Measurements from ENCODE around the gene RAD23A.

Gene RAD23A

DNA sequence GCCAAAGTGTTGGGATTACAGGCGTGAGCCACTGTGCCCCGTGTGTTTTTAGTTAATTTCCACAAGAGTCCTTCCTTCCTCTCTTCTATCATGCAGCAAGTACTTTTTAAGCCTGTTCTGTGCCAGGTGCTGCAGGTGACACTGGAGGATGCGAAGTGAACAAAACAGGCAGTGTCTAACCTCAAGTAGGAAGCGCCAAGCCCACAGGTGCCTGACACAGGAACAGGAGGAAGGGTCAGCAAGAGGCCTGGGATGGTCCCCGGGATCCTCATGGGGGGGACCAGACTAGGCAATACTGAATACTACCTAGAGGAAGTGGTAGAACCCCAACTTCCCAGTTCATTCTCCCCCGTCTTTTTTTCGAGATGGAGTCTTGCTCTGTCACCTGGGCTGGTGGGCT is 9.1 kb upstream of the RAD23A start:
- no peak for DNase-seq (ENCODE audit: extremely low read depth, insufficient read length)
- no peak overlapping the region for H3K4me3 ChIP-seq (replicated peaks; ENCODE audit: low read depth, low read length)
- no peaks in the 10 kb centered on the region for H3K27me3 ChIP-seq (replicated peaks; ENCODE audit: control insufficient read depth, insufficient read depth, low read length)
- TF ChIP-seq, protein P1, sequence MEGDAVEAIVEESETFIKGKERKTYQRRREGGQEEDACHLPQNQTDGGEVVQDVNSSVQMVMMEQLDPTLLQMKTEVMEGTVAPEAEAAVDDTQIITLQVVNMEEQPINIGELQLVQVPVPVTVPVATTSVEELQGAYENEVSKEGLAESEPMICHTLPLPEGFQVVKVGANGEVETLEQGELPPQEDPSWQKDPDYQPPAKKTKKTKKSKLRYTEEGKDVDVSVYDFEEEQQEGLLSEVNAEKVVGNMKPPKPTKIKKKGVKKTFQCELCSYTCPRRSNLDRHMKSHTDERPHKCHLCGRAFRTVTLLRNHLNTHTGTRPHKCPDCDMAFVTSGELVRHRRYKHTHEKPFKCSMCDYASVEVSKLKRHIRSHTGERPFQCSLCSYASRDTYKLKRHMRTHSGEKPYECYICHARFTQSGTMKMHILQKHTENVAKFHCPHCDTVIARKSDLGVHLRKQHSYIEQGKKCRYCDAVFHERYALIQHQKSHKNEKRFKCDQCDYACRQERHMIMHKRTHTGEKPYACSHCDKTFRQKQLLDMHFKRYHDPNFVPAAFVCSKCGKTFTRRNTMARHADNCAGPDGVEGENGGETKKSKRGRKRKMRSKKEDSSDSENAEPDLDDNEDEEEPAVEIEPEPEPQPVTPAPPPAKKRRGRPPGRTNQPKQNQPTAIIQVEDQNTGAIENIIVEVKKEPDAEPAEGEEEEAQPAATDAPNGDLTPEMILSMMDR (IDR thresholded peaks at IDR 0.05; ENCODE audit: insufficient read depth, low read length, poor library complexity, severe bottlenecking) = no peak
- peaks cover 22% of the 10 kb centered on the region for H3K36me3 ChIP-seq (ENCODE audit: control insufficient read depth, insufficient read depth, low read length)

DNA sequence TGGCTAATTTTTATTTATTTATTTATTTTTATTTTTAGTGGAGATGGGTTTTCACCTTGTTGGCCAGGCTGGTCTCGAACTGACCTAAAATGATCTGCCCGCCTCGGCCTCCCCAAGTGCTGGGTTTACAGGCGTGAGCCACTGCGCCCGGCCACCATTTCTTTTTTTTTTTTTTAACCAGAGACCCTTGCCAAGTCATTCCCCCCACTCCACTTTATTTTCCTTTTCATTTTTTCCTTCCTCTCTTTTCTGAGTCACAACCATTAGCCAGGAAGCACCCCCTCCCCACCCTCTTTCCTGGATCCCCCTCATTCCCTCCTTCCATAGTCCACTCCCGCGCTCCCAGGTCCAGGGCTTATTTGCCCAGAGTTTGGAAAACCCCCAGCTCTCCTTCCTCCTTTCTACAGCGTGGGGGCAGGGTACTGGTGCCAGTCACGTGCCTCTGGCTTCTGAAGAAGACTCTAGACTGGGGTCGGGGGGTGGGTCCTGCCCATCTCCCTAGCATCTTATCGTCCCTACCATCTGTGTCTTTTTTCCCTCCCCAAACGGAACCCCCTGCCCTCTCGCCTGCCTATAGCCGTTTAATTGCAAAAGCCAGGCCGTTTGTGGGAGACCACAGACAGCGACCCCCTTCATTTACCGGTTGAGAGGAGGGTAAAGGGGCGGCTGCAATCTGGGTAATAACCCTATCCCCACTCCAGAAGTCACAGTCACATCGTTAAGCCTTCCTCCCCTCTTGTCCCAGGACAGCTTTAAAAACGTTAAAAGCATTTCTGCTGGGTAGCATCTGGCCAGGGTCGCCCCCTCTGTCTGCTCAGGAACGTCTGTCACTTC is 8.4 kb upstream of the RAD23A start:
- peak; percentile 48 for DNase-seq (ENCODE audit: extremely low read depth, insufficient read length)
- H3K36me3 ChIP-seq (ENCODE audit: control insufficient read depth, insufficient read depth, low read length) = peaks cover 27% of the 10 kb centered on the region
- H3K4me3 ChIP-seq (replicated peaks; ENCODE audit: low read depth, low read length) = peak overlapping the region; percentile 65
- no peaks in the 10 kb centered on the region for H3K27me3 ChIP-seq (replicated peaks; ENCODE audit: control insufficient read depth, insufficient read depth, low read length)
- TF ChIP-seq, protein P1 (IDR thresholded peaks at IDR 0.05; ENCODE audit: insufficient read depth, low read length, poor library complexity, severe bottlenecking) = no peak

DNA sequence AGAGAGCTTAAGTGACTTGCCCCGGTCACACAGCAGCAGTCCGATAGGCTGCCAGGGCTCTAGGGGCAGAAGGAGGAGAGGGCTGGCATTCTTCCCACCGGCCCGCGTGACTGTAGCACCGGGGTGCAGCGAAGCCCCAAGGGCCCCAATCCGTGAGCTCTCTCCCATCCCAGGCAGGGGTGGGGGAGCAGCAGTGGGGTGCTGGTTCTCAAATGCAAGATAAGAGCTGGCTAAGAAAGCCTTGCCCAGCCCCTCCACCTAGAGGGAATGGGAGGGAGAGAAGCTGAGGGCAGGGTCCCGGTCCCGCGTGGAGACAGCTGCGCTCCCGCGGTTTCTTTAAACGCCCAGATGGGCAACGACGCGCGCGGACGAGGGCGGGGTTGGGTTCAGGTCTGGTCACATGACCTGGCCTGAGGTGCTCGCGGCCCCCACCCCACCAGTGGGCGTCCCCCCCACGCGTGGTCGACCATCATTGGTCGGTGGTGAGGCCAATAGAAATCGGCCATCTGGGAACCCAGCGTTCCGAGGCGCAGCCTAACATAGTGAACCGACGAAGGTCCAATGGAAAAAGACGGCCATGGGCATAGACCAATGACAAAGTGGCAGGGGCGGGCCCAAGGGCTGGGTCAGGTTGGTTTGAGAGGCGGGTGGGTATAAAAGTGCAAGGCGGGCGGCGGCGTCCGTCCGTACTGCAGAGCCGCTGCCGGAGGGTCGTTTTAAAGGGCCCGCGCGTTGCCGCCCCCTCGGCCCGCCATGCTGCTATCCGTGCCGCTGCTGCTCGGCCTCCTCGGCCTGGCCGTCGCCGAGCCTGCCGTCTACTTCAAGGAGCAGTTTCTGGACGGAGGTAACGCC is 7.5 kb upstream of the RAD23A start, which contains the start of gene CALR:
CALR (plus strand) TSS at position 683 of the 852 bp plus-strand sequence; CDS start at position 754, 71 bp downstream.
- TF ChIP-seq, protein P1 (IDR thresholded peaks at IDR 0.05; ENCODE audit: insufficient read depth, low read length, poor library complexity, severe bottlenecking) = no peak
- peak; percentile 98 for DNase-seq (ENCODE audit: extremely low read depth, insufficient read length)
- no peaks in the 10 kb centered on the region for H3K27me3 ChIP-seq (replicated peaks; ENCODE audit: control insufficient read depth, insufficient read depth, low read length)
- H3K4me3 ChIP-seq (replicated peaks; ENCODE audit: low read depth, low read length) = peak within 1 kb of the TSS; percentile 99
- peaks cover 27% of the 10 kb centered on the region for H3K36me3 ChIP-seq (ENCODE audit: control insufficient read depth, insufficient read depth, low read length)

DNA sequence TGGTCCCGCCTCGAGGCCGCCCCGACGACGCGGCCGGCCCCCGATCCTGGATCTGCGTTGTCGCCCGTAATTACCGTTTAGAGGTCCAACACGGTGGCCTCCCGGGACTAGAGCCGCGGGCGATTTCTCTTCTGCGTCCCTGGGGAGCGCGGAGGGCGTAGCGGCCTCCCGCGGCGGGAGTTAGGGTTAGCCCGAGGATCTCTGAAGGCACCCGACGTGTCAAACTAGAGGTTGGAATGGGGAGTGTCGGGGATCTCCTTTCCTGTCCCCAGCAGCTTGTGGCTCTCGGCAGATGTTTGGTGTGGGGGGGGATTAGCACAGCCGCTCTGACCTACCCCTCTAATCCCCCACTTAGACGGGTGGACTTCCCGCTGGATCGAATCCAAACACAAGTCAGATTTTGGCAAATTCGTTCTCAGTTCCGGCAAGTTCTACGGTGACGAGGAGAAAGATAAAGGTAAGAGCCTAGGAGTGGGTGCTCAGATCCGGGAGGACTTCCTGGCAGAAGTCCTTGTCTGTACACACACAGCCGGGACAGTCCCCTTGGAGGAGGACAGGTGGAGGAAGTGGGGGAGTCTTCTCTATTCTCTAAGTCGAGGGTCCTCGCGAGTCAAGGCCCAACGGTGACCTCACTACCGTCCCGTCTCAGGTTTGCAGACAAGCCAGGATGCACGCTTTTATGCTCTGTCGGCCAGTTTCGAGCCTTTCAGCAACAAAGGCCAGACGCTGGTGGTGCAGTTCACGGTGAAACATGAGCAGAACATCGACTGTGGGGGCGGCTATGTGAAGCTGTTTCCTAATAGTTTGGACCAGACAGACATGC is 6.7 kb upstream of the RAD23A start:
- H3K4me3 ChIP-seq (replicated peaks; ENCODE audit: low read depth, low read length) = peak overlapping the region; percentile 99
- no peaks in the 10 kb centered on the region for H3K27me3 ChIP-seq (replicated peaks; ENCODE audit: control insufficient read depth, insufficient read depth, low read length)
- DNase-seq (ENCODE audit: extremely low read depth, insufficient read length) = peak; percentile 50
- TF ChIP-seq, protein P1 (IDR thresholded peaks at IDR 0.05; ENCODE audit: insufficient read depth, low read length, poor library complexity, severe bottlenecking) = peak; percentile 3
- H3K36me3 ChIP-seq (ENCODE audit: control insufficient read depth, insufficient read depth, low read length) = peaks cover 34% of the 10 kb centered on the region

DNA sequence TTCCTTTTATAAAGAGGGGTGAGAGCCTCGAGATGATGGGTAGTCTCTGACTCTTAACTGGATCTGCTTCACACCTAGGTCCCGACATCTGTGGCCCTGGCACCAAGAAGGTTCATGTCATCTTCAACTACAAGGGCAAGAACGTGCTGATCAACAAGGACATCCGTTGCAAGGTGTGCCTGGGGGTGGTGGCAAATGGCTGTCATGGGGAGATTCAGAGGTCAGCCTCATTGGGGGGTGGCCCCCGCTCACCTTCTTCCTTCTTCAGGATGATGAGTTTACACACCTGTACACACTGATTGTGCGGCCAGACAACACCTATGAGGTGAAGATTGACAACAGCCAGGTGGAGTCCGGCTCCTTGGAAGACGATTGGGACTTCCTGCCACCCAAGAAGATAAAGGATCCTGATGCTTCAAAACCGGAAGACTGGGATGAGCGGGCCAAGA is 5.7 kb upstream of the RAD23A start:
- DNase-seq (ENCODE audit: extremely low read depth, insufficient read length) = no peak
- peak overlapping the region; percentile 99 for H3K4me3 ChIP-seq (replicated peaks; ENCODE audit: low read depth, low read length)
- TF ChIP-seq, protein P1 (IDR thresholded peaks at IDR 0.05; ENCODE audit: insufficient read depth, low read length, poor library complexity, severe bottlenecking) = no peak
- peaks cover 34% of the 10 kb centered on the region for H3K36me3 ChIP-seq (ENCODE audit: control insufficient read depth, insufficient read depth, low read length)
- no peaks in the 10 kb centered on the region for H3K27me3 ChIP-seq (replicated peaks; ENCODE audit: control insufficient read depth, insufficient read depth, low read length)
